Eye (tissue), 1 donor: ENCODE data around the gene ZFP2.
"Not testable (repeated sequence)": the region's sequence is repeated elsewhere in the genome, so short reads cannot be mapped to it uniquely, and the experiment has no call there.

Experiments used
- DNase-seq: peaks from one replicate; pipeline ENCODE4 v3.0.0-alpha.2; 2015

Gene ZFP2

GRCh38 chr5:178895615-178896571, at the start of gene ZFP2:
Gene ZFP2, plus strand, starts transcription at chr5:178895913. Its CDS starts 35,401 bp downstream, at chr5:178931314.
- DNase-seq, result peak; percentile 90

DNA sequence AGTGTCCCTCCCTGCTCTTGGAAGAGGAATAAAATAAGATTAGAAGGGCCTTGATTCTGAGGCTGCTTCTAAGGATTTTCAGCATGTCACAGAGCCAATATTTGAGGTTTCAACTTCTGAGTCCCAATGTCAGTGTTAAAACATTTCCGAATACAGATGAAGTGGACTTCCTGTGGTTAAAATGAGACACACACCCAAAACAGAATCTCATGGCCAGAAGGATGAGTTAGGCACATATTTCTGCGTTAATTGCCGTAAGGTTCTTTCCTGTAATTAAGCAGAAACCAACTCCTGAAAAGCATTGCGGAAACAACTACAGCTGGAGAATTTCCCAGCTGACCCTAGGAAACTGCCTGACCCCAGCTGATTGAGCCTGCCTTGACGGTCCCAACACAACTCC, 46.4 kb upstream of the ZFP2 start:
- no peak for DNase-seq

DNA sequence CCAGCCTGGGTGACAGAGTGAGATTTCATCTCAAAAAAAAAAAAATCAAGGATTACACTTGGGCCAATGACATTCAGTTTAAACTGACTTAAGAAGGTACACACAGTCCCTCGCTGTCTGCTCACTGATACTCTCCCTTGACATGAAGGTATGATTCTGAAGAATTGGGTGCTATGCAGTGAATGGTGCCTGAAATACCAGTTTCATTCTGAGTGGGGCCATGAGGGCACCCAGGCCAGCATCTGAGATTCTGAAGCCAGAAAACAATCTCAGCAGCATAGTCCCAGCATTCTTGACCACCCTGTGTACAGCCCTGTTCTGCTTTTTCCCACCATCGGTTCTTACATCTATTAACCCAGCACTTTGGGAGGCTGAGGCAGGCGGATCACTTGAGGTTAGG, 43.8 kb upstream of the ZFP2 start:
- no peak for DNase-seq

- DNase-seq, result no peak
Measured at GRCh38 chr5:178854284-178854683, 41.4 kb upstream of the ZFP2 start.

- peak; percentile 97 for DNase-seq
Measured at GRCh38 chr5:178859625-178860521, 35.8 kb upstream of the ZFP2 start, which contains the start of gene ZNF354B. Gene ZNF354B, plus strand, starts transcription at chr5:178859953. Its CDS starts 1,095 bp downstream, at chr5:178861048.

- not testable (repeated sequence) for DNase-seq
Measured at GRCh38 chr5:178860615-178861014, 35.1 kb upstream of the ZFP2 start.

- no peak for DNase-seq
Measured at GRCh38 chr5:178861627-178862026, 34.1 kb upstream of the ZFP2 start.

DNA sequence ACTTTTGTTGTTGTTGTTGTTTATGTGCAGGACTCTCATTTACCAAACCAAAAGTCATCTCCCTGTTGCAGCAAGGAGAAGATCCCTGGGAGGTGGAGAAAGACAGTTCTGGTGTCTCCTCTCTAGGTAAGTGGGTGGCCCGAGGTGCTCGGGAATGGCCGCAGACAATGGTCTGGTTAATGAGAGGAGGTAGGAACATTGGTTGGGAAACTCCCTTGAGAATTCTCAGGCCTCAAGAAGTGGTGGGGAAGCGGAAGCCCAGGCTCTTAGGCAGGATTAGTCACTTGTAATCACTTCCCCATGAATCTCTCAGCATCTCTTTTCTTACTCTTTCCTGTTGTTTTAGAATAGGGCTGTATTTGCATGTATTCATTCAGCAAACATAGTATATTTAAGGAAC, 28.8 kb upstream of the ZFP2 start:
- no peak for DNase-seq

- no peak for DNase-seq
Measured at GRCh38 chr5:178869577-178869976, 26.1 kb upstream of the ZFP2 start.

DNA sequence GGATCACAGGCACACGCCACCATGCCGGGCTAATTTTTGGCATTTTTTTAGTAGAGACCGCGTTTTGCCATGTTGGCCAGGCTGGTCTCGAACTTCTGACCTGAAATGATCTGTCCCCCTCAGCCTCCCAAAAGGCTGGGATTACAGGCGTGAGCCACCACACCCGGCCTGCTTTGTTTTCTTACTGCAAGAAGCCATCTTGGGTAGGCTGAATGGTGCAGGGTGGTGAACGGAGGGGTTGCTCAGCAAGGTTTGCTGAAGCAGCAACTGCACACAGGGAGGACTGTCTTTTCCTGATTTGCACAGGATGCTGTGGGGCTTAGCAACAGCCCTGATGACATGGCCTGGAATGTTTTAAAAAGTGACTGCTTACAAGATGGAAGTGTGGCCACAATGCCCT, 25.3 kb upstream of the ZFP2 start:
- no peak for DNase-seq

DNA sequence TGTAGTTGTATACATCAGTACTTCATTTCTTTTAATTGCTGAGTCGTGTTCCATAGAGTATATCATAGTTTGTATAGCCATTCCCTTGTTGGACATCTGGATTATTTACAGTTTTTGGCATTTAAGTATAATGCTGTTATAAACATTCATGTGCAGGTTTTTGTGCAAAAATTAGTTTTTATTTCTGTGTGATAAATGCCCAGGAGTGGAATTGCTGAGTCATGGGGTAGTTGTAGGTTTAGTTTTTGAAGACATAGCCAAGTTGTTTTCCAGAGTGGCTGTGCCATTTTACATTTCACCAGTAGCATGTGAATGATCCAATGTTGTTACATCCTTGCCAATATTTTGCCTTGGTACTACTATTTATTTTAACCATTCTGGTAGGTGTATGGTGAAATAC, 23.4 kb upstream of the ZFP2 start:
- DNase-seq, result no peak

DNA sequence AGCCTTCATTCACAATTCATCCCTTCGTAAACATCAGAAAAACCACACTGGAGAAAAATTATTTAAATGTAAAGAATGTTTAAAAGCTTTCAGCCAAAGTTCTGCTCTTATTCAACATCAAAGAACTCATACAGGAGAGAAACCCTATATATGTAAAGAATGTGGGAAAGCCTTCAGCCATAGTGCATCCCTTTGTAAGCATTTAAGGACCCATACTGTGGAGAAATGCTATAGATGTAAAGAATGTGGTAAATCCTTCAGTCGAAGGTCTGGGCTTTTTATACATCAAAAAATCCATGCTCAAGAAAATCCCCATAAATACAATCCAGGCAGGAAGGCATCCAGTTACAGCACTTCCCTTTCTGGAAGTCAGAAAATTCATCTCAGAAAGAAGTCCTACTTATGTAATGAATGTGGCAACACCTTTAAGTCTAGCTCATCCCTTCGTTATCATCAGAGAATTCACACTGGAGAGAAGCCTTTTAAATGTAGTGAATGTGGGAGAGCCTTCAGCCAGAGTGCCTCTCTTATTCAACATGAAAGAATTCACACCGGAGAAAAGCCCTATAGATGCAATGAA, 12.5 kb upstream of the ZFP2 start:
- not testable (repeated sequence) for DNase-seq

GRCh38 chr5:178883815-178884430, 11.8 kb upstream of the ZFP2 start:
- no peak for DNase-seq

GRCh38 chr5:178899289-178899688, 3.6 kb downstream of the ZFP2 start:
- no peak for DNase-seq

DNA sequence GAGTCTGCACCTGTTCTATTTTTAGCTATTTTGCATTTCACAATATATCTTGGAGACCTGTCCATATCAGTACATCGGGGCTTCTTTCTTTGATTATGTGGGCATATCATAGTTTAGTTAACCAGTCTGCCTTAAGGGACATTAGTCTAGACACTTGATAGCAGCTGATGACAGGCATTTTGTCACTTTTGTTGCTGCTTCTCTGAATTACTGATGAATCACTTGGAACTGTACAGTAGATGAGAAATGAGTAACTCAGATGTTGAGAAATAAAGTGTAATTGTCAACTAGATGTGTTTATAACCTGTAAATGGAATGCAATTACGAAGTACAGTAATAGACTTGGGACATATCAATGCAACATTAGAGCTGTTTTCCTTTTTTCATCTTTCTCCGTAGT, 7.1 kb downstream of the ZFP2 start:
- no peak for DNase-seq

DNA sequence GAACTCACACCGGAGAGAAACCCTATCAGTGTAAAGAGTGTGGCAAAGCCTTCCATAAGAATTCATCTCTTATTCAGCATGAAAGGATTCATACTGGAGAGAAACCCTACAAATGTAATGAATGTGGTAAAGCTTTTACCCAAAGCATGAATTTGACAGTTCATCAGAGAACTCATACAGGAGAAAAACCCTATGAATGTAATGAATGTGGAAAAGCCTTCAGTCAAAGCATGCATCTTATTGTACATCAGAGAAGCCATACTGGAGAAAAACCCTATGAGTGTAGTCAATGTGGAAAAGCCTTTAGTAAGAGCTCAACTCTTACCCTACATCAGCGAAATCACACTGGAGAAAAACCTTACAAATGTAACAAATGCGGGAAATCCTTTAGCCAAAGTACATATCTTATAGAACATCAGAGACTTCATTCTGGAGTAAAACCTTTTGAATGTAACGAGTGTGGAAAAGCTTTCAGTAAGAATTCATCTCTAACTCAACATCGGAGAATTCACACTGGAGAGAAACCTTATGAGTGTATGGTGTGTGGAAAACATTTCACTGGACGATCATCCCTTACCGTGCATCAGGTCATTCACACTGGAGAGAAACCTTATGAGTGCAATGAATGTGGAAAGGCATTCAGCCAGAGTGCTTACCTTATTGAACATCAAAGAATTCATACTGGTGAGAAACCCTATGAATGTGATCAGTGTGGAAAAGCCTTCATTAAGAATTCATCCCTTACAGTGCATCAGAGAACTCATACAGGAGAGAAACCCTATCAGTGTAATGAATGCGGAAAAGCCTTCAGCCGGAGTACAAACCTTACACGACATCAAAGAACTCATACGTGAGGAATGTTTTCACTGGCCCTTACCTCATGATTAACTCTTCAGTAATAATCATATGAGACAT, 36.4 kb downstream of the ZFP2 start:
- DNase-seq, result no peak

DNA sequence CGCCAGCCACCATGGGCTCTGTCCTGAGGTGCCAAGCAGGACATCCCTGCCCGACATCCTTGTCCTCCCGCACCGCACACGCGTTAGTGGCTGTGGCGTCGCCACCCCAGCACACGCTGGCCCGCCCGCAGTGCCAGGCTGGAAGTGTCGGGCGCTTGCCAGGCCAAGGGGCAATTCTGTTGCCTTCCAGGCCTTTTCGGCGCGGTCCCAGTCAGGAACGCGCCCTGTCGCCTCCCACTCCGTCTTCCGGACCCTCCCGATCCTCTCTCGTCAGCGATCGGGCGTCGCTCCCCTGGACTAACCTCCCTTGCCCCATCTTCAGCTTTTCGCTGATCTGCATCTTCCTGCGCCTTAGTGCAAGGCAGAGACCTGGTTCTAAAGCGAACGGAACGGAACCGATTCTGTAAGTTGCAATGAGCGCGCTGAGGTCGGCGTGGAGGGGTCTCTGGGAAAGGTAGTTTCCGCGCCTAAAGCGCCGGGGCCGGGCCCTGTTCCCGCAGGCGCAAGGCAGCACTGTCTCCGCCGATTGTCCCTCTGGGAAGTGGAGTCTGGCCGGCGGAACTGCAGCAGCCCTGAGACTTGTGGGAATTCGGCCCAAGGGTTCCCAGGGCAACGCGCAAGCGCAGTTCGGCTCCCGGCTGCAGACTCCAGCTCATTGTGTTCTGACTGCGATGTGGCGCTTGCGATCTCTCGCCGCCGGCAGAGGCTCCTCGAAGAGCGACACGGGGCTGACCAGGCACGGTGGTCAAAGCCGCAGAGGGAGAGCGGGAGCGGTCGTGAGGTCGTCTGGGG, 45.1 kb downstream of the ZFP2 start, which contains the start of gene ZNF454:
ZNF454 (plus strand) TSS at position 630 of the 792 bp plus-strand sequence. CDS start 1,594 bp downstream, outside the sequence.
- DNase-seq, result peak; percentile 98

DNA sequence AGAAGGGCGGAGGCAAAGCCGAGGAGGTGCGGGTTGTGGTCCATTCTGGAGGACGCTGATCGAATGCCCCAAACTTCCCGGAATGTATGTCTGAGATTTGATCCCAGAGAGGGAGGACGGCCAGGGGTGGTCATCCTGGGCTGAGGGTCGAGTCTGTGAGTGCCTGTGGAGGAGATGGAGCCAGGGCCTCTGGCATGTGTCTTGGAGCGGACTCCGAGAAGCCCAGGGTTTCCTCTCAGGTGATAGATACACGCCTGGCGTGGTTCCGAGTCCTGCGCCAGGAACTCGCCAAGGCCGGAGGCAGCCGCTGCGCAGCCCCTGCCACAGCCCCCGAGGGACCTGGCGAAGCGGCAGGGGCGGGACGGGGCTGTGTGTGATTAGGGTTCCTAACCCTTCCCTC, 45.6 kb downstream of the ZFP2 start:
- no peak for DNase-seq

- no peak for DNase-seq
Measured at GRCh38 chr5:178965465-178966055, 69.8 kb downstream of the ZFP2 start.

DNA sequence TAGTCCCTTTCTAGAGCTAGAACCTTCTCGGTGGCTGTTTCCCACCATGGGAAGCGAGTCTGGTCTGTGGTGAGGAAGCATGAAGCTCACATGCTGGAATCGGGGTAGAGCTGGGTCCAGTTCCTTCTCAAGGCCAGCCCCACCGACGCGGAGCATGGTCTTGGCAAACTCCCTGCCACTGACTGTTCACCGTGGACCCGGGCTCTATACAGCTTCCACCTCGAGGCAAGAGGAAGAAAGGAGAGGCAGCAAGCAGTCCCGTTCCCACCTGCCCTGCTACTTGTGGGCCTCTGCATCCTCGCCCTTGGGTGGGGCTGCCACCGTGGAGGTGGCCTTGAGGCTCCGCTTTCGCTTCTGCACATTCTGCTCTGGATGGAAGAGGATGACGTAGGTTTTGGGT, 85.7 kb downstream of the ZFP2 start:
- no peak for DNase-seq
